GM23338 (cell line): ENCODE measurements around the gene RPS6KA5.

Experiments
- CREB1 ChIP-seq: fragments of 250-450 bp; sonication (Bioruptor Pico); IDR thresholded peaks from 2 replicates; pipeline ENCODE4 v1.5.0; 2020; ENCODE audit warnings: low read depth, mild to moderate bottlenecking, moderate library complexity
- EZH2 ChIP-seq: fragments of 200-600 bp; sonication (generic); IDR thresholded peaks from one replicate; pipeline ENCODE4 v1.8.0; 2017; ENCODE audit warnings: antibody characterized with exemption, mild to moderate bottlenecking, low read depth; ENCODE audit not compliant: unreplicated experiment
- EZH2phosphoT487 ChIP-seq: fragments of 200-600 bp; sonication (generic); IDR thresholded peaks from one replicate; pipeline ENCODE4 v1.8.1; 2018; ENCODE audit warnings: antibody characterized with exemption; ENCODE audit not compliant: unreplicated experiment
- POLR2AphosphoS5 ChIP-seq: IDR thresholded peaks from 2 replicates; pipeline ENCODE4 v1.6.1; 2016; ENCODE audit warnings: antibody characterized with exemption, low read depth
- TF ChIP-seq, protein P1 (sequence below), 2 experiments: fragments of 200-600 bp in 1 of 2; sonication (generic) in 1 of 2; conservative IDR thresholded peaks; 2 replicates each; pipeline versions ENCODE4 v1.5.1 to v1.6.1; 2016 to 2017; ENCODE audit warnings: antibody characterized with exemption in 2 of 2, low read depth in 2 of 2, mild to moderate bottlenecking in 2 of 2, moderate library complexity in 1 of 2
- TF ChIP-seq, protein P2 (sequence below): IDR thresholded peaks from one replicate; pipeline ENCODE4 v1.6.1; 2018; ENCODE audit warnings: antibody characterized with exemption; ENCODE audit not compliant: unreplicated experiment

DNA sequence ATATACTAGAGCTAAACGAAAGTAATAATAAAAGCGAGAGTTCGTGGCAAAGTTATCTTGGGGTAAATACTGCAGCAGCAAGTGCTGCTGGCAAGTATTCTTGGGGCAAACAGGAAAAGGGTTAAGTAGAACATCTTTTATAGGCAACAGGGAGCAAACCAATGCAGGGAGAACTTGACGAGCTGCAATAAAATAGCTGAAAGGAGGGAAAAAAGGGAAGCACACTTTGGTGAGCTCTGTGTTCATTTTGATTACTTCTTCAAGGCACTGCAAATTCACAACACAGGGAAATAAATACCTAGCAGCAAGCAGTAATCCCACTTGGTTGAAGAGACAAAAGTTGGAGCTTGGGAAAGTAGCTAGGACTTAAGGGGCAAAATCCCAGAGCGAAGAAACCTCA lies 201.9 kb downstream of the RPS6KA5 start:
- TF ChIP-seq EZH2 (no peak), POLR2AphosphoS5 (no peak), CREB1 (no peak), EZH2phosphoT487 (no peak)
- TF ChIP-seq, protein P1, sequence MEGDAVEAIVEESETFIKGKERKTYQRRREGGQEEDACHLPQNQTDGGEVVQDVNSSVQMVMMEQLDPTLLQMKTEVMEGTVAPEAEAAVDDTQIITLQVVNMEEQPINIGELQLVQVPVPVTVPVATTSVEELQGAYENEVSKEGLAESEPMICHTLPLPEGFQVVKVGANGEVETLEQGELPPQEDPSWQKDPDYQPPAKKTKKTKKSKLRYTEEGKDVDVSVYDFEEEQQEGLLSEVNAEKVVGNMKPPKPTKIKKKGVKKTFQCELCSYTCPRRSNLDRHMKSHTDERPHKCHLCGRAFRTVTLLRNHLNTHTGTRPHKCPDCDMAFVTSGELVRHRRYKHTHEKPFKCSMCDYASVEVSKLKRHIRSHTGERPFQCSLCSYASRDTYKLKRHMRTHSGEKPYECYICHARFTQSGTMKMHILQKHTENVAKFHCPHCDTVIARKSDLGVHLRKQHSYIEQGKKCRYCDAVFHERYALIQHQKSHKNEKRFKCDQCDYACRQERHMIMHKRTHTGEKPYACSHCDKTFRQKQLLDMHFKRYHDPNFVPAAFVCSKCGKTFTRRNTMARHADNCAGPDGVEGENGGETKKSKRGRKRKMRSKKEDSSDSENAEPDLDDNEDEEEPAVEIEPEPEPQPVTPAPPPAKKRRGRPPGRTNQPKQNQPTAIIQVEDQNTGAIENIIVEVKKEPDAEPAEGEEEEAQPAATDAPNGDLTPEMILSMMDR (conservative IDR thresholded peaks at IDR 0.05; ENCODE audit: low read depth in 2 of 2), result no peak
- TF ChIP-seq, protein P2, sequence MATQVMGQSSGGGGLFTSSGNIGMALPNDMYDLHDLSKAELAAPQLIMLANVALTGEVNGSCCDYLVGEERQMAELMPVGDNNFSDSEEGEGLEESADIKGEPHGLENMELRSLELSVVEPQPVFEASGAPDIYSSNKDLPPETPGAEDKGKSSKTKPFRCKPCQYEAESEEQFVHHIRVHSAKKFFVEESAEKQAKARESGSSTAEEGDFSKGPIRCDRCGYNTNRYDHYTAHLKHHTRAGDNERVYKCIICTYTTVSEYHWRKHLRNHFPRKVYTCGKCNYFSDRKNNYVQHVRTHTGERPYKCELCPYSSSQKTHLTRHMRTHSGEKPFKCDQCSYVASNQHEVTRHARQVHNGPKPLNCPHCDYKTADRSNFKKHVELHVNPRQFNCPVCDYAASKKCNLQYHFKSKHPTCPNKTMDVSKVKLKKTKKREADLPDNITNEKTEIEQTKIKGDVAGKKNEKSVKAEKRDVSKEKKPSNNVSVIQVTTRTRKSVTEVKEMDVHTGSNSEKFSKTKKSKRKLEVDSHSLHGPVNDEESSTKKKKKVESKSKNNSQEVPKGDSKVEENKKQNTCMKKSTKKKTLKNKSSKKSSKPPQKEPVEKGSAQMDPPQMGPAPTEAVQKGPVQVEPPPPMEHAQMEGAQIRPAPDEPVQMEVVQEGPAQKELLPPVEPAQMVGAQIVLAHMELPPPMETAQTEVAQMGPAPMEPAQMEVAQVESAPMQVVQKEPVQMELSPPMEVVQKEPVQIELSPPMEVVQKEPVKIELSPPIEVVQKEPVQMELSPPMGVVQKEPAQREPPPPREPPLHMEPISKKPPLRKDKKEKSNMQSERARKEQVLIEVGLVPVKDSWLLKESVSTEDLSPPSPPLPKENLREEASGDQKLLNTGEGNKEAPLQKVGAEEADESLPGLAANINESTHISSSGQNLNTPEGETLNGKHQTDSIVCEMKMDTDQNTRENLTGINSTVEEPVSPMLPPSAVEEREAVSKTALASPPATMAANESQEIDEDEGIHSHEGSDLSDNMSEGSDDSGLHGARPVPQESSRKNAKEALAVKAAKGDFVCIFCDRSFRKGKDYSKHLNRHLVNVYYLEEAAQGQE, result no peak
